GM13976 (cell line): ENCODE results near the gene ST8SIA2.

Source experiments
- DNase-seq: peaks from one replicate; pipeline ENCODE4 v3.0.0; 2012; ENCODE audit warnings: low spot score
- in situ Hi-C: fragments of 300-500 bp; cut with MboI; formaldehyde crosslinking; loops from one replicate; pipeline ENCODE4 v1.12.0; 2022; ENCODE audit warnings: low sequenced_read_pairs, mixed read lengths, inconsistent platforms; ENCODE audit not compliant: unreplicated experiment
- TF ChIP-seq, protein P1 (sequence below): IDR thresholded peaks from 2 replicates; pipeline ENCODE4 v1.5.1; 2012; ENCODE audit warnings: borderline replicate concordance, mild to moderate bottlenecking; ENCODE audit not compliant: insufficient read depth; ENCODE audit errors: extremely low read depth, missing control alignments, control extremely low read depth

The ST8SIA2 gene

DNA sequence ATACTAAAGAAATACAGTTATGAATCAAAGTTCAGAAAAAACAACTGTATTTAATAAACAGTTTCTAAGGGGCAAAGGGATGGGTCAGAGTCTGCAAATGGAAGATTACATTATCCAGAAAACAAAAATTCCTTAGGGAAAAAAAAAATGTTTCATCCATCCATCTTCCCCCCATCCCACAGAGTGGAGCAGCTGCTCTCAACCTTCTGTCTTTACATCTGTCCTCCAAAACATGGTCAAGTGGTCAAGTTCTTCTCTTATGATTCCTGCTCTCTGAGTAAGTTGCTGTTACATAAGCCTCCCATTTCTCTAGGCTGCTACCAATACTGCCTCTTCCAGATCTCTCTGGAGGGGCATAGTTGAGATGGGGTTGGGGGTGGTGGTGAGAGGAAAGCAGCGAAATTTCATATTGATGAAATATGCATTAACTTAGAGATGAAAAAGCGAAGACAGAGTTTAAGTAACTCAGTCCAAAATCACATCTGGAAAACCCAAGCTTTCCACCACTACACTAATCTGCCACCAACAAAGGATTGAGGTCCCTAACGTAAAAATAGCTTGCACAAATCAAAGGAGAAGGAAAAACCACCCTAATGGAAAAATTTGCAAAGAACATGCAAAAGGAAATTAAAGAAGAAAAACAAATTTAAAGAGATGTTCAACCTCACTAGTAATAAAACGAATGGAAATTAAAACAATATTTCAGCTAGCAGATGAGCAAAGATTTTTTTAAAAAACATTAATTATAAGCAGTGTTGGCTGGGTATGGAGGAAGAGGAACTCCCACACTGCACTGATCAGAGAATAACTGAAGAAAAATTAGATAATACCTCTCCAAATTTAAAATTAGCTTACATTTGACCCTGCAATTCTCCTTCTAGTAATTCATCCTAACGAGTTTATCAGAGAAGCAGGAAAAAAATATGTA is 109.5 kb downstream of the ST8SIA2 start:
- TF ChIP-seq, protein P1, sequence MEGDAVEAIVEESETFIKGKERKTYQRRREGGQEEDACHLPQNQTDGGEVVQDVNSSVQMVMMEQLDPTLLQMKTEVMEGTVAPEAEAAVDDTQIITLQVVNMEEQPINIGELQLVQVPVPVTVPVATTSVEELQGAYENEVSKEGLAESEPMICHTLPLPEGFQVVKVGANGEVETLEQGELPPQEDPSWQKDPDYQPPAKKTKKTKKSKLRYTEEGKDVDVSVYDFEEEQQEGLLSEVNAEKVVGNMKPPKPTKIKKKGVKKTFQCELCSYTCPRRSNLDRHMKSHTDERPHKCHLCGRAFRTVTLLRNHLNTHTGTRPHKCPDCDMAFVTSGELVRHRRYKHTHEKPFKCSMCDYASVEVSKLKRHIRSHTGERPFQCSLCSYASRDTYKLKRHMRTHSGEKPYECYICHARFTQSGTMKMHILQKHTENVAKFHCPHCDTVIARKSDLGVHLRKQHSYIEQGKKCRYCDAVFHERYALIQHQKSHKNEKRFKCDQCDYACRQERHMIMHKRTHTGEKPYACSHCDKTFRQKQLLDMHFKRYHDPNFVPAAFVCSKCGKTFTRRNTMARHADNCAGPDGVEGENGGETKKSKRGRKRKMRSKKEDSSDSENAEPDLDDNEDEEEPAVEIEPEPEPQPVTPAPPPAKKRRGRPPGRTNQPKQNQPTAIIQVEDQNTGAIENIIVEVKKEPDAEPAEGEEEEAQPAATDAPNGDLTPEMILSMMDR, result no peak
- in situ Hi-C loops, result no loop called here
- DNase-seq, result no peak

DNA sequence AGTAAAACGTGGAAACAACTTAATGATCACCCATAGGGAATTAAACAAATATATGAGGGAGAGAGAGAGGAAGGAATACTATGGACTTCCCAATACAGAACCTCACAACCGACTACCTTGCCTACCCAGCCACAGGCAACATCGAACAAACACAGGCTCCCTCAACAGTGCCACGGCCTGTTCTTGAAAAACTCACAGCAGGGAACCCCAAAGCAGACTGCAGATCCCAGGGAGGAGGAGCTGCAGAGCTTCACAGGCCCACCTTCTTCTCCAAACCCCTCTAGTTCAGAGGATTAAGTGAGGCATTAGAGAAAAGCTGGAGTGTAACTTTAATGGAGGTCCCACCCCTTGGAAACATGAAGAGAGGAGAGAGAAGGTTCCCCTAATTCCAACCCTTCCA is 110.2 kb downstream of the ST8SIA2 start:
- in situ Hi-C loops, result no loop called here
- TF ChIP-seq, protein P1, result no peak
- no peak for DNase-seq

DNA sequence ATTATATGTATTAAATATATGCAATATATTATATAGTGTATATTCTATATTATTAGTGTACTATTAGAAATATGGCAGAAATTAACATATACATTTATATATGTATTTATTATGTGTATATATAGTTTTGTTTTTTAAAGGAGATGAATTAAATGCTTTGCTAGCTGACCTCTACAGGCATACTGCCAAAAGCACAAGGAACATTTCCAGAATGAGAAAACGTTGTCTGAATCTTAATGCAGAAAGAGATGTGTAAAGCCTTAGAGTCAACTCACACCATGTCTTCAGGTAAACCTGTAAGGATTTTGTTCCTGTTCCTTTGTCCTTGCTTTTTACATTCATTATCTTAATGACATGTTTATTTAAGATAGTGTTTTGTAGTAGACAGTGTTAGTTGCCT is 111.9 kb downstream of the ST8SIA2 start:
- in situ Hi-C loops, result no loop called here
- DNase-seq, result no peak
- TF ChIP-seq, protein P1, result no peak

DNA sequence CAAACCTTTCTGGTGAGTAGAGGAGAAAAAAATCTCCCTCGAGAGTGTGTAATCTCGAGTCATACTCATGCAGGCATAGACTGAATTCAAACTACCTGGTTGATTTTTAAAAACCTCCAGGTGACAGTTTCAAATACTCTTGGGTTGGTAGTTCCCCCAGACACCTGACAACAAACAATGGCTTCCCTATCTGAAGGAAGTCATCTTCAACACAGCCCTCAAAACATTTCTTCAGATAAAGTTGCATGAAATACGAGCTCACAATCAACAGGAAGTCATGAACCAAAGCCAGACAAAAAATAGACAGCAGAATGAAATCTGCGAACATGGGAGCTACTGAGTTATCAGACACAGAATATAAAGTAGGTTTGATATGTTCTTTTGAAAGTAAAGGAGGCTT is 112.8 kb downstream of the ST8SIA2 start:
- DNase-seq, result no peak
- in situ Hi-C loops, result no loop called here
- TF ChIP-seq, protein P1, result no peak

DNA sequence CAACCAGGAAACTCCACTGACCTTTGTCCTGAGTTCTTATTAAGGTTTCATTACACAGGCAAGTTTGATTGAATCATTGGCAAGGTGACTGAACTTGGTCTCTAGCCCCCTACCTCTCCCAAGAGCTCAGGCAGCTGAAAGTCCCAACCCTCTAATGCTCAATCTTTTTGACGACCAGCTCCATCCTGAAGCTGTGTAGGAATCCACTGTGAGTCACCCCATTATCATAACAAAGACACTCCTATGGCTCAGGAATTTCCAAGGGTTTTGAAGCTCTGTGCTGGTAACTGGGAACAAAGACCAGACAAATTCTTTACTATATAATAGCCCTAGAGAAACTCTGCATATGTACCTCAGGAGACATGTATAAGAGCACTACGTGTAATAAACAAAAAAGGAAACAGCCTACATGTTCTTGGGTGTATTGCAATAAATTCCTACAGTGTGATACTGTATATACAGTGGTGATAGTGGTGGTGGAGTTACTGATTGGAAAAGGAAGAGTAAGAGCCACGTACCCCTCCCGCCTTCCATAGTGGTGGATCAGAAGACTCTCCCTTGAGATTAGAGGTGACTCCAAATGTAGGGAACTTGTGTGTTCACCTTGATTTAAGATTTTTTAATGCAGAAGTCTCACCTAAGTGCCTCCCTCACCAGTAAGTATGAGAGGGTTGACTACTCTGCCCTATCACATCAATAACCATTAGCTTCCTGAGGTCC is 116.6 kb downstream of the ST8SIA2 start:
- TF ChIP-seq, protein P1, result no peak
- no peak for DNase-seq
- in situ Hi-C loops, result no loop called here
